Measurements from ENCODE around the gene STIL.
"Not testable (repeated sequence)": the region's sequence is repeated elsewhere in the genome, so short reads cannot be mapped to it uniquely, and the experiment has no call there.

Gene STIL

GRCh38 chr1:47313915-47314664 lies at the start of gene STIL:
STIL (minus strand) TSS chr1:47314147; CDS start chr1:47310319, 3,828 bp downstream.
- peak; percentile 98 for DNase-seq

- DNase-seq, result no peak
Measured at GRCh38 chr1:47362828-47363227, 48.9 kb upstream of the STIL start.

DNA sequence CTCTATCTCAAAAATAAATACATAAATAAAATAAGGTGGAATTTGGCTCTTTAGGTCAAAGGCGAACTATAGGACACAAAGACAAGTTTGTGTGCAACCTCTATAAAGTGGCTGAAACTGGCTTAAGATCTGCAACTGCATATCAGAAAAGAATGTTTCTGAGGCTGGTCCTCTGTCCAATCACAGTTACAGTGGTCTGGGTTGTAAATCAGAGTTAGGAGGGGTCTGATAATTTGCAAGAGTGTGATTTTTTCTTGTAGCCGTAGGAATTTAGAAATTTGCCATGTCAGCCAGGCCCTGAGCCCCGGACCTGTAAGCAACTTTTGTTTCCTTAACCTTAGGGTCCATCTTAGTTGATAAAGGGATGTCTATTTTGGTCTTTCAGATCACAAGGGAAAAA lies 47.4 kb upstream of the STIL start:
- DNase-seq, result no peak

DNA sequence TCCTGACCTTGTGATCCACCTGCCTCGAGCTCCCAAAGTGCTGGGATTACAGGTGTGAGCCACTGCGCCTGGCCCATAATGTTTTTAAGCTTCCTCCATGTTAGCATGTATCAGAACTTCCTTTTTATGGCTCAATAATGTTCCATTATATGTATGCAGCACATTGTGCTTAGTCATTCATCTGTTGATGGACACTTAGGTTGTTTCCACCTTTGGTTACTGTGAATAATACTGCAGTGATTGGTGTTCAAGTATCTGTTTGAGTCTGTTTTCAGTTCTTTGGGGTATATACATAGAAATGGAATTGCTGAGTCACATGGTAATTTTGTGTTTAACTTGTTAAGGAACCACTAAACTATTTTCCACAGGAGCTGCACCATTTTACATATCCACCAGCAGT lies 37.4 kb upstream of the STIL start:
- no peak for DNase-seq

DNA sequence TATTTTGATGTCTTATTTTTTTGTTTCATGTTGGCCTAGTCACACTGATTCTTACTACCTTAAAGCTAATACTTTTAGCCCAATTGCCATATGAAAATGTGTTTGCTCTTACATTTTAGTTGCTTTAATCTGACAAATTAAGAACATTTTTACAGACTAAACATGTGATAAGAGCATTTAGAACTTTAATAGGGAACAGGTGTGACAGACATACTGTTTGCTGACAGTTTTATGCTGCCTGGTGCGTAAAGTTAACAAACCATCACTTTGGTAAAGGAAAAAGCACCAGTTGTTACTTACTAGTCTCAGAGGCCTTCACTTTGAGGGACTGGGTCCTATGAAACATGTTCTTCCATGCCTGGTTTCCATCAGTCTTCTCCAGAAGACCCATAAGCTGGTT lies 34.3 kb upstream of the STIL start:
- no peak for DNase-seq

DNA sequence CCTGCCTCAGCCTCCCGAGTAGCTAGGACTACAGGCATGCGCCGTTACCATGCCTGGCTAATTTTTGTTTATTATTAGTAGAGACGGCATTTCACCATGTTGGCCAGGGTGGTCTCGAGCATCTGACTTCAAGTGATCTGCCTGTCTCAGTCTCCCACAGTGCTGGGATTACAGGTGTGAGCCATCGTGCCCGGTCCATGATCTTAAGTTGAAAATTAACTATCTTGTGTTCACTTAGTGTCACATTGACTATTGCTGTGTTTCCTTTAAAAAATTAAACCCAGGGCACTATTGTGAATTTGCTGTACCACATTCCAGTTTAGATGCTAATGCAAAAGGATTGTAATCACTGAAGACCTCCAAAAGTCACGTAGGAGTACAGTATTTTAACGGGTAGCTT lies 33.8 kb upstream of the STIL start:
- DNase-seq, result no peak

DNA sequence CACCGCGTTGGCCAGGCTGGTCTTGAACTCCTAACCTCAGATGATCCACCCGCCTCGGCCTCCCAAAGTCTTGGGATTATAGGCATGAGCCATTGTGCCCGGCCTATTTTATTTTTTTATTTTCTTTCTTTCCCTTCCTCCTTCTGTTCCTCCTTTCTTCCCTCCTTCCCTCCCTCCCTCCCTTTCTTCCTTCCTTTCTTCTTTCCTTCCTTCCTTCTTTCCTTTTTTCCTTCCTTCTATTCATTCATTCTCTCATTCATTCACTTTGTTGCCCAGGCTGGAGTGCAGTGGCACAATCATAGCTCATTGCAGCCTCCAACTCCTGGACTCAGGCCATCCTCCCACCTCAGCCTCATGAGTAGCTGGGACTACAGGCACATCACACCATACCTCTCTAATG lies 33.0 kb upstream of the STIL start:
- DNase-seq, result not testable (repeated sequence)

DNA sequence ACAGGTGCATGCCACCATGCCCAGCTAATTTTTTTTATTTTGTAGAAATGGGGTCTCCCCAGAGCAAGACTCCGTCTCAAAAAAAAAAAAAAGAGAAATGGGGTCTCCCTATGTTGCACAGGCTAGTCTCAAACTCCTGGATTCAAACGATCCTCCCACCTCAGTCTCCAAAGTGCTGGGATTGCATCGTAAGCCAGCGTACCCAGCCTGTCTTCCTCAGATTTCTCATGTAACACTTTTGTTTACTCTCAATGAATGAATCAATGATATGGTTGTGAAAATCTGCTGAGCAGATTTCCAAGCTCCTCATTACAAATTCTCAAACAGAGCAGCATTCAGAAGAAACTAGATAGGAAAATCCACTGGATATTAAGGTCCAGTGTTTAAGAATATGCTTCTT lies 26.3 kb upstream of the STIL start:
- DNase-seq, result no peak

DNA sequence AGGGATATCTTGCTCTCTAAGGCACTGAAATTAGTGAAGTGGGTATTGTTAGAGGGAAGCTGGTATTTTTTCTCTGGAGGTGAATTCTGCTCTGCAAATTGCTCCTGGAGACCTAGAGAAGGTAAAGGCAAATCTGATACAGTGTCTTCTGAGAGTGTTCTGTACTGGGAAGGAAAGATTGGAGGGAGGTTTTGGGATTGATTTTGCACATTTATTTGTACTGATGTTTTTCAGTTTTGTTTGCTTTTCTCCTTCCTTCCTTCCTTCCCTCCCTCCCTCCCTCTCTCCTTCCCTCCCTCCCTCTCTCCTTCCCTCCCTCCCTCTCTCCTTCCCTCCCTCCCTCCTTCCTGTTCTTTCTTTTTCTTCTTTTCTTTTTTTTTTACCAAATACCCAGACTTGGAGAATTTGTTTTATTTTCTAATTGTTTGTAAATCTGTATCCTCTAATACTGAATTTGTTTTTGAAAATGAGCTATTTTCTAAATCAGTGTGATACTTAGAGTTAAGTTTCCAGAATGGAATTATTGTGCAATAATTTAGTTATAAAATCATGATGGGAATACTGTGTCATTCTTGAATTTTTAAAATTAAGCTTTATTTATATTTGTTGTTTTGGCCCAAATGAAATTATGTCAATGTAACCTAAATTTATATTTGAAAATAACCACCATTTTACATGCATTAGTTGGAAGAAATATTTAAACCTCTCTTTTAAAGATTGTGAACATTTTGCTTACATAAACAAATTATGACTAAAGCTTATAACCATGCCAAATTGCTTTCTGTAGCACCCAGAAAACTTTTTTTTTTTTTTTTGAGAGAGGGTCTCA lies 24.5 kb upstream of the STIL start:
- no peak for DNase-seq

- DNase-seq, result no peak
Measured at GRCh38 chr1:47337350-47337749, 23.4 kb upstream of the STIL start.

- DNase-seq, result no peak
Measured at GRCh38 chr1:47334765-47335435, 21.0 kb upstream of the STIL start.

GRCh38 chr1:47333922-47334764 lies 20.2 kb upstream of the STIL start:
- DNase-seq, result peak; percentile 53

DNA sequence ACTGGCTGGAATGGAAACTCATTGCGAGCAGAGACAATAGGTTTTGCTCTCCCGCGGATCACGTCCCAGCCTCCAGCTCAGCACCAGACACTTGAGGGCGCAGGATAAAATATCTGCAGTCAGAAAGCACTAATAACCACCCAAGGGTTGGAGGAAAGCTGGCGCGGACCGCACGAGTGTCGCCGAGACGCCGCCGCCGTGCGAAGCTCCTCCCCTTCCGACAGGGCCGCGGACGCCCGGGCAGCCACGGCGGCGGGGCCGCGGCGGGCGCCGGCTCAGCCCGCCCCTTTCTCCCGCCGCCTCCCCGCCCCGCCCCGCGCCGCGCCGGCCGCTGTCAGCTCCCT lies 19.6 kb upstream of the STIL start, which contains the start of gene CMPK1:
CMPK1 (plus strand) TSS at position 213 of the 344 bp plus-strand sequence. CDS start 156 bp downstream, outside the sequence.
- peak; percentile 81 for DNase-seq

DNA sequence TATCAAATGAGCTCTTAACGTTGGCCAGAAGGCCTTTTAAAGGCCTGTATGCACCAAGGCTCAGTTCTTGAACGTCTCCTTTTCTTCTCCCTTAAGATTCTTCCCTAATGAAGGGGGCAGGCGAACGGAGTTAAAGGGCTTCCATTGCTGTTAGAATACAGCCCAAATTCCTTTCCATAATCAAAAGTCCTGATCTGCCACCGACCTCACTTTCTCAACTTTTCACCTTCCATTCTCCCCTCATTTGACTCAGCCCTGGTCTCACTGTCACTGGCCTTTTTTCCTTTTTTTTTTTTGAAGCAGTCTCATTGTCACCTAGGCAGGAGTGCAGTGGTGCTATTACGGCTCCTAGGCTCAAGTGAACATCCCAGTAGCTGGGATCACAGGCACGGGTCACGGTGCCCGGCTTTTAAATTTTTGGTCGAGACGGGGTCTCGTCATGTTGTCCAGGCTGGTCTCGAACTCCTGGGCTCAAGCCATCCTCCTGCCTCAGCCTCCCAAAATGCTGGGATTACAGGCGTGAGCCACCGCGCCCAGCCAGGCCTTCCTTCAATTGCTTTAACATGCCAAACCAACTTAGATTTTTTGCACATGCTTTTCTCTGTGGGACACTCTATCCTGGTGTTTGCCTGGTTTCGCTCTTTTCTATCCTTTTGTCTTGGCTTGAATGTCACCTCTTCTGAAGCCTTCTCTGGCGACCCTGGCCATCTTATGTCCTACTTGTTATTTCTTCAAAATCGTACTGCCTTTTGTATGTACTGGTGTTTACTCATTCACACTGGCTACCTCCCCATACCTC lies 19.0 kb upstream of the STIL start:
- DNase-seq, result no peak

DNA sequence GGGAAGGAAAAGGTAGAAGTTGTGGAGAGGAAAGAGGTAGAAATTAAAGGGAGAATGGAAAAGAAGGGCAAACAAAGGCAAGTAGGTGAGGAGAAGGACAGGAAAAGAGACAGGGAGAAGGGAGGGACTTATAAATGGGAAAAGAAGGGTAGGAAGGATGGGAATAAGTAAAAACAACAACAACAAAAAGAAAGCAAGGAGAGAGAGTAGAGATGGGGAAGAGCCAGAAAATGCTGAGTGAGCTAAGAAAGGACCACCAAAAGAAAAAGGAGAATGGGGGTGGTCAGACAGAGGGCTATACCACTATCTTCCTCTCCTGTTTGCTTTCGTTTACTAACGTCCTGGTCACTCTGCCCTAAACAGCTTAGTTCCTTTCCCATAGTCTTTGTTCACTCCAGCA lies 17.9 kb upstream of the STIL start:
- no peak for DNase-seq

GRCh38 chr1:47330212-47330611 lies 16.3 kb upstream of the STIL start:
- no peak for DNase-seq

- DNase-seq, result no peak
Measured at GRCh38 chr1:47328992-47329391, 15.0 kb upstream of the STIL start.

DNA sequence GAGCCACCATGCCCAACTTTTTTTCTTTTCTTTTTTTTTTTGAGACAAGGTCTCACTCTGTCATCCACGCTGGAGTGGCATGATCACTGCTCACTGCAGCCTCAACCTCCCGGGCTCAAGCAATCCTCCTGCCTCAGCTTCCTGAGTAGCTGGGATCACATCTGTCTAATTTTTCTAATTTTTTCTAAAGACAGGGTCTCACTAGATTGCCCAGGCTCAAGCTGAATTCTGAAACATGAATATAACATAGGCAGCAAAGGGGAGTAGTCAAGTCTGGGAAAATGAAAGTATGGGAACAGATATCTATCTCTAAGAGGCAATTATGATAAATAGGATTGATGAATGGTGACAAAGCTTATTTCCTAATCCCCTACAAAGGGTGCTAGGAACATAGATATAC lies 12.3 kb upstream of the STIL start:
- no peak for DNase-seq

- DNase-seq, result no peak
Measured at GRCh38 chr1:47325528-47325927, 11.6 kb upstream of the STIL start.

DNA sequence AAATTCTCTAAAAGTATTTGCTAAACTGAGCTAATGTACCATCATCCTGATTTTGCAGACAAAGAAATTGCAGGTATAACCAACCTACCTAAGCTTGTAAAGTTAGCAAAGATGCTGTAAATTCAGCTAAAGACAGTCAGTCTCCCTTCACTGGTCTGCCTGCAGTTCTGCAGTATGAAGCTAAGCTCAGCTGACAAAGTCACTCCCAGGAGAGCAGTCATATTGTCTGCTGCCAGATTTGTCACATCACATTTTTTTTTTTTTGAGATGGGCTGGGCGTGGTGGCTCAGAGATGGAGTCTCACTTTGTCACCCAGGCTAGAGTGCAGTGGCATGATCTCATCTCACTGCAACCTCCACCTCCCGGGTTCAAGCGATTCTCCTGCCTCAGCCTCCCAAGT lies 10.7 kb upstream of the STIL start:
- DNase-seq, result no peak

GRCh38 chr1:47323599-47324031 lies 9.7 kb upstream of the STIL start:
- no peak for DNase-seq

GRCh38 chr1:47319968-47320367 lies 6.0 kb upstream of the STIL start:
- DNase-seq, result not testable (repeated sequence)
